Body of pancreas (tissue), 4 donors: ENCODE results near the gene CDC20B.

Source experiments
- POLR2A ChIP-seq, 3 donors: fragments of 450-650 bp; IDR thresholded peaks; one replicate each; pipeline ENCODE4 v1.6.1; 2016; ENCODE audit warnings: antibody characterized with exemption in 3 of 3, mild to moderate bottlenecking in 2 of 3
- TF ChIP-seq, protein P1 (sequence below), 7 experiments: fragments of 450-650 bp in 4 of 7; fragments of 200-600 bp in 3 of 7; sonication (generic) in 3 of 7; IDR thresholded peaks; one replicate each; pipeline ENCODE4 v1.5.1; 2016 to 2019; ENCODE audit warnings: antibody characterized with exemption in 7 of 7

- no peak for TF ChIP-seq POLR2A (IDR thresholded peaks at IDR 0.05)
- TF ChIP-seq, protein P1, sequence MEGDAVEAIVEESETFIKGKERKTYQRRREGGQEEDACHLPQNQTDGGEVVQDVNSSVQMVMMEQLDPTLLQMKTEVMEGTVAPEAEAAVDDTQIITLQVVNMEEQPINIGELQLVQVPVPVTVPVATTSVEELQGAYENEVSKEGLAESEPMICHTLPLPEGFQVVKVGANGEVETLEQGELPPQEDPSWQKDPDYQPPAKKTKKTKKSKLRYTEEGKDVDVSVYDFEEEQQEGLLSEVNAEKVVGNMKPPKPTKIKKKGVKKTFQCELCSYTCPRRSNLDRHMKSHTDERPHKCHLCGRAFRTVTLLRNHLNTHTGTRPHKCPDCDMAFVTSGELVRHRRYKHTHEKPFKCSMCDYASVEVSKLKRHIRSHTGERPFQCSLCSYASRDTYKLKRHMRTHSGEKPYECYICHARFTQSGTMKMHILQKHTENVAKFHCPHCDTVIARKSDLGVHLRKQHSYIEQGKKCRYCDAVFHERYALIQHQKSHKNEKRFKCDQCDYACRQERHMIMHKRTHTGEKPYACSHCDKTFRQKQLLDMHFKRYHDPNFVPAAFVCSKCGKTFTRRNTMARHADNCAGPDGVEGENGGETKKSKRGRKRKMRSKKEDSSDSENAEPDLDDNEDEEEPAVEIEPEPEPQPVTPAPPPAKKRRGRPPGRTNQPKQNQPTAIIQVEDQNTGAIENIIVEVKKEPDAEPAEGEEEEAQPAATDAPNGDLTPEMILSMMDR (IDR thresholded peaks at IDR 0.05), result no peak
Measured at GRCh38 chr5:55211184-55211874, 38.4 kb upstream of the CDC20B start.
